Sigmoid colon (tissue), 4 donors: ENCODE data around the gene TRAT1.

ENCODE experiments used
- CTCF ChIP-seq, 4 experiments: fragments of 450-650 bp in 3 of 4; fragments of 200-600 bp in 1 of 4; IDR thresholded peaks; one replicate each; pipeline ENCODE4 v1.5.1; 2016 to 2019; ENCODE audit warnings: antibody characterized with exemption in 4 of 4, mild to moderate bottlenecking in 3 of 4, moderate library complexity in 2 of 4
- EP300 ChIP-seq, 4 donors: sonication (generic); formaldehyde crosslinking; IDR thresholded peaks; one replicate each; pipeline ENCODE4 v1.6.1; 2017; ENCODE audit warnings: antibody characterized with exemption in 4 of 4
- POLR2A ChIP-seq, 2 donors: fragments of 450-650 bp; IDR thresholded peaks; one replicate each; pipeline ENCODE4 v1.6.1; 2016; ENCODE audit warnings: antibody characterized with exemption in 2 of 2, mild to moderate bottlenecking in 2 of 2, moderate library complexity in 2 of 2

DNA sequence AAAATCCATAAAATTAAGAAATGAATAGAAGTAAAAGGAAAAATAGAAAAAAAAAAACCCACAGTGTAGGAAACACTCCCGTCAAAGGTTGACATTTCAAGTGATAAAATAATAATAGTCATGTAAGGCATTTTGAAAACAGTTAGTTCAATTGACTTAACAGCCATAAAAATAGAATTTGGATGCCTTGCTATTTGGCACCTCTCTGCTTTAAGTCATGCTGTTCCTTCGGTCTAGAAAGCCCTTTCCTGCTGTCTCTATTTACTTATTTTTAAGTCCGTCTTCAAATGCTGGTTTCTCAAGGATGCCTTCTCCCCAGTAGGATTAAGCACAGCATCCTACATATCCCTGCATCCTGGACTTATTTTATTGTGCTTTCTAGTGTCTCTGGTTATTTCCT is 43.1 kb upstream of the TRAT1 start:
- TF ChIP-seq CTCF (IDR thresholded peaks at IDR 0.05) (no peak), POLR2A (IDR thresholded peaks at IDR 0.05) (no peak), EP300 (IDR thresholded peaks at IDR 0.05) (no peak)
